Measurements from ENCODE around the gene BAIAP2. TPM values are rescaled to one million over a fixed set of nuclear protein-coding genes. Genes with fewer than 3 reads are reported as not detected.

The BAIAP2 gene
- total RNA-seq = 19.2 TPM

- peak; percentile 100 for DNase-seq (ENCODE audit: low spot score in 2 of 2)
- FAIRE-seq = no peak
These were observed at the start of gene BAIAP2 for GRCh38 chr17:81034779-81035520. BAIAP2 (plus strand) TSS chr17:81035151; CDS start chr17:81035255, 104 bp downstream.

GRCh38 chr17:80986046-80986445 is 48.9 kb upstream of the BAIAP2 start:
- FAIRE-seq (no peak), DNase-seq (ENCODE audit: low spot score in 2 of 2) (no peak)

GRCh38 chr17:80986816-80987475 is 48.0 kb upstream of the BAIAP2 start:
- FAIRE-seq = no peak
- no peak for DNase-seq (ENCODE audit: low spot score in 2 of 2)

GRCh38 chr17:80987941-80988461 is 47.0 kb upstream of the BAIAP2 start:
- FAIRE-seq (no peak), DNase-seq (ENCODE audit: low spot score in 2 of 2) (no peak)

- DNase-seq (ENCODE audit: low spot score in 2 of 2) = no peak
- FAIRE-seq = no peak
These were observed 45.4 kb upstream of the BAIAP2 start for GRCh38 chr17:80989586-80989913.

GRCh38 chr17:80990921-80991644 is 43.9 kb upstream of the BAIAP2 start:
- FAIRE-seq = no peak

GRCh38 chr17:80991645-80992076 is 43.3 kb upstream of the BAIAP2 start, which contains the start of gene CHMP6:
CHMP6 (plus strand) TSS chr17:80991841; CDS start chr17:80991919, 78 bp downstream.
- DNase-seq (ENCODE audit: low spot score in 2 of 2) = peak; percentile 96

More at GRCh38 chr17:80990921-80991644, 43.9 kb upstream of the BAIAP2 start:
- no peak for DNase-seq (ENCODE audit: low spot score in 2 of 2)

GRCh38 chr17:80992077-80992947 is 42.6 kb upstream of the BAIAP2 start:
- FAIRE-seq (no peak), DNase-seq (ENCODE audit: low spot score in 2 of 2) (peak; percentile 55 to 57)

More at GRCh38 chr17:80991645-80992076, 43.3 kb upstream of the BAIAP2 start, which contains the start of gene CHMP6:
- FAIRE-seq = no peak

GRCh38 chr17:80992948-80993624 is 41.9 kb upstream of the BAIAP2 start:
- peak; percentile 17 to 41 for DNase-seq (ENCODE audit: low spot score in 2 of 2)
- no peak for FAIRE-seq

- no peak for DNase-seq (ENCODE audit: low spot score in 2 of 2)
- no peak for FAIRE-seq
These were observed 39.8 kb upstream of the BAIAP2 start for GRCh38 chr17:80995131-80995530.

GRCh38 chr17:80996422-80997305 is 38.3 kb upstream of the BAIAP2 start:
- FAIRE-seq (no peak), DNase-seq (ENCODE audit: low spot score in 2 of 2) (peak in 1 of 2 donors; percentile 11)

GRCh38 chr17:80997424-80998117 is 37.4 kb upstream of the BAIAP2 start:
- FAIRE-seq (no peak), DNase-seq (ENCODE audit: low spot score in 2 of 2) (peak in 1 of 2 donors; percentile 13)

- no peak for FAIRE-seq
- peak; percentile 7 to 36 for DNase-seq (ENCODE audit: low spot score in 2 of 2)
These were observed 36.7 kb upstream of the BAIAP2 start for GRCh38 chr17:80998118-80998747.

GRCh38 chr17:80998748-80999535 is 36.0 kb upstream of the BAIAP2 start:
- peak; percentile 44 to 49 for DNase-seq (ENCODE audit: low spot score in 2 of 2)
- FAIRE-seq = no peak

- FAIRE-seq (no peak), DNase-seq (ENCODE audit: low spot score in 2 of 2) (peak in 1 of 2 donors; percentile 20)
These were observed 35.2 kb upstream of the BAIAP2 start for GRCh38 chr17:80999536-81000333.

- DNase-seq (ENCODE audit: low spot score in 2 of 2) = no peak
- FAIRE-seq = no peak
These were observed 34.7 kb upstream of the BAIAP2 start for GRCh38 chr17:81000334-81000630.

Measured in frontal cortex (tissue), 4 donors.